GM18870 (cell line): ENCODE measurements around the gene INHBC.
A peak's percentile ranks its signal among the peaks of the same experiment; 100 is the strongest.
"Not testable (repeated sequence)": the region's sequence is repeated elsewhere in the genome, so short reads cannot be mapped to it uniquely, and the experiment has no call there.

Experiments used
- ATAC-seq: cut with Tn5 transposase; IDR thresholded peaks from one replicate; pipeline ENCODE4 v1.9.1; 2021; ENCODE audit warnings: moderate library complexity; ENCODE audit not compliant: unreplicated experiment

Gene INHBC

DNA sequence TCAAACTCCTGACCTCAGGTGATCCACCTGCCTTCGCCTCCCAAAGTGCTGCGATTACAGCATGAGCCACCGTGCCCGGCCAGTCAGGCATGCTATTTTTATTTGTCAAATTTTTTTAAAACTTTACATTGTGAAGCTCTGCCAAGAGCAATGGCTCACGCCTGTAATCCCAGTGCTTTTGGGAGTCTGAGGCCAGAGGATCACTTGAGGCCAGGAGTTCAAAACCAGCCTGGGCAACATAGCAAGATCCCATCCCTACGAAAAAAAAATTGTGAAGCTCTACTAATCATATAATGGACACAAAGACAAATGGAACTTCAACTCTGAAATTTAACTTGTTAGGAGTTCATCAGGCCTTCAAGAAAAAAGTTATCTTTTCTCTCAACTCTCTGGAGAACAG, 5.6 kb upstream of the INHBC start:
- no peak for ATAC-seq

- no peak for ATAC-seq
These were observed 5.0 kb upstream of the INHBC start for GRCh38 chr12:57429473-57430111.

DNA sequence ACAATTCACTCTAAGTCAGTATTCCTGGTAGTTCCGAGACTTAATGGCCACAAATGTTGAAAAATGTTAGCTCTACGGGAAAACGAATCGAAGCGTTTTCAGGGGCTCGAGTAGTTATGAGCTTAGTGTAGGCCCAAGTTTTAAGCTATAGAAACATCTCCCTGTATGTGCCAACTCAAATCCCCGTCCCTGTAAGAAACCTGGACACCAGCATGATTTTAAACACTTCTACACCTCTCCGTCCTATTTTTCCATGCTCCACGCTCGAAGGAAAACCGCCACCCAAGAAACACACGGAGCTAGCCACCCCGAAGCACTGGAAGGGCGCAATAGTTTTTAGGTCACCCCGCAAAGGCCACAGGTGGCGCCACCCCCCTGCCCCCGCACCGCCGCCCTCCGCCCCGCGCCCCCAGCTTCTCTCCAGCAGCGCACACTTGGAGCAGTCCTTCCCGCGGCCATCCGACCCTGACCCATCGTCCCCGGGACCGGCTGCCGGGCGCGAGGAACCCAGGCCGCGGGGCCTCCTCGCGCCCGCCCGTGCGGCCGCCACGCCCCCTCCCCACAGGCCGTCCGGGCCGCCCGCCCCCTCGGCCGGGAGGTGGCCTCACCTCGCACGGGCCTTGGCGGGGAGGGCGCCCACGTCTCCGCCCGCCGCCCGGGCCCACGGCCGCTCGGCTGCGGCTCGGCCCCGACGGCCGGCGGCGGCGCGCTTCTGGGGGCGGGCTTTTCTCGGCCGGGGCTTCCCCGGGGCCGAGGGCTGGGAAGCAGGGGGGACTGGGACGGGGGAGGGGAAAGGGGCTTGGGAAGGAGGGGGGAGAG, 4.3 kb upstream of the INHBC start:
- ATAC-seq = no peak

DNA sequence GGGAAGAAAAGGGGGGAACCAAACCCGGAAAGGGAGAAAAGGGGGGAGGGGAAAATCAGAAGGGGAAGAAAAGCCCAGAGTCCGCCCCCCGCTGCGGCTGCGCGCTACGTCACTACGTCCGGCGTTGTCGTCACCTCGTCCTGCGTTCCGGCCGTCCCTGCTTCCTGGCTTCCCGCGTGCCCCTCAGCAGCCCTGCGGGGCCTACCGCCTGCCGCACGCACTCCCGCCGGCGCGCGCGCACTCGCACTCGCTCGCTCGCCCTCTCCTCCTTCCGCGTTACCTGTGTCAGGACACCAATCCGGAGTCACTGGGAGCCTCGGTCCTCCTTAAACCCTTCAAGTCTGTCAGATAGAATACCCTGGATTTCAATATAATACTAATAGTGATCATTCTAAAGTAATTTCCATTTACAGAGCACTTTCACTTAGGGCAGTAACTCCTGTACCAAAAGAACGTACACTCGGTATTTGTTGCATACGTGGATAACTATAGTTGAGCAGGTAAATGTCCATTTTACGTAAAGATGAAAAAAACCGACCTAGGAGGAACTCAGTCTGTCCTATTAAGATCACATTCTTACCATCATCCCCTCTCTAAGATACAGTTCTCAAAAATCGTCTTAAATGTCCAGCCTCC, 3.5 kb upstream of the INHBC start, which contains the start of gene R3HDM2:
R3HDM2 (minus strand) TSS at position 113 of the 636 bp plus-strand sequence. CDS start 120,615 bp downstream, outside the sequence.
- ATAC-seq = peak; percentile 79

DNA sequence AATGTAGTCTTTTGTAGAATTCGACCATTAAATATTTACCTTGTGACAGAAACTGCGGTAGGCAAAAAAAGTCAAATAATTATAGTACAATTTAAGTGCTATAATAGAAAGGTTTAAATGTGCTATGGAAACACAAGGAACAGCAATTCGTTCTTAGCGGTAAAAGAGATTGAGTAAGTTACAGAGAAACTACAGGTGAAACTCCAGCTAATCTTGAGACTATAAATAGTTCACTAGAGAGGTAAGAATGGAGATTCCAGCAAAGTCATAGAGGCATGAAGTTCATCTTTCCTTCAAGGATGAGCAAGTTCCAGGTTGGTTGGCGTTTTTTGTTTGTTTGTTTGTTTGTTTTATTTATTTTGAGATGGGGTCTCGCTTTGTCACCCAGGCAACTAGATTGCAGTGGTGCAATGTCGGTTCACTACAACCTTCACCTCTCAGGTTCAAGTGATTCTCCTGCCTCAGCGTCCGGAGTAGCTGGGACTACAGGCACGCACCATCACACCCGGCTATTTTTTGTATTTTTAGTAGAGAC, 2.9 kb upstream of the INHBC start:
- no peak for ATAC-seq

DNA sequence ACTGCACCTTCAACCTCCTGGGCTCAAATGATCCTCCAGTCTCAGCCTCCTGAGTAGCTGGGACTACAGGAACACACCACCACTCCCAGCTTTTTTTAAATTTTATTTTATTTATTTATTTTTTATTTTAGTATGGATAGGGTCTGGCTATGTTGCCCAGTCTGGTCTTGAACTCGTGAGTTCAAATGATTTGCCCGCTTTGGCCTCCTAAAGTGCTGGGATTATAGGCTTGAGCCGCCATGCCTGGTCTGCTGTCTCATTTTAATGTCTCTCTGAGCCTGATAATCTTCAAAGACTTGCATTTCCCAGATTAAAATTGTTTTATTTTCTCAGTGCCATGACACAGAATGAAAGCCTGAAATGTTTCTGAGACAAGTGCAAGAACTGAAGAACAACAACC, 1.2 kb upstream of the INHBC start:
- ATAC-seq = no peak

DNA sequence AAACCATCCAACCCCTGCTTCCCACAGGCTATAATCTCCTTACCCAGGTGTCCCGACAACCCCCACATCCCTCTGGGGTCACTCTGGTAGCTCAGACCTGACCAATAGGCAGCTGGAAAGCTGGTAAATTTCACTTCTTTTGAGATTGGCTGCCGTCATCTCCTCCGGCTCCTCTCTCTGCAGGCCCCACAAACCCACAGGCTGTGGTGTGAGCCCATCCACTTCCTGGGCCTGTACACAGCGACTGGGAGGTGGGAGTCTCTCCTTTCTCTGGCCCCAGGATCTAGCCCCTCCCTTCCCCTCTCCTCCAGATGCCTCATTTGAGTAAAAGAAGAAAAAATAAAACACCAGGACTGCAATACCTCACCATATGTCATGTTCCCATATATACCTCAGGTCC, 709 bp downstream of the INHBC start:
- ATAC-seq = no peak

DNA sequence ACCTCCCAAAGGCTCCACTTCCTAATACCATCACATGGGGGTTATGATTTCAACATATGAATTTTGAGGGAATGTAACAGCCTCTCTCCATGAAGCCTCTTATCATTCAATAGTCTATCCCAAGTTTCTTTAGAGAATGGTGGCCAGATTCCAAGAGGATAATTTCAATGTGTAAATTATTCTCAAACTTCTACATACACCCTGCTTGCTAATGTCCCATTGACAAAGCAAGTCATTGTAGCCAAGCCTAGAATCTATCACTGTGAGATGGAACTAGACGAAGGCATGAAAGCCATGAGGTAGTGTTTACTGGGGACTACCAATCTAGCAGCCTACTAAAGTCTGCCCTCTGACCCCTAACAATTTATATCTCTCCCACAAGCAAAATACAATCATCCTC, 3.8 kb downstream of the INHBC start:
- ATAC-seq = no peak

GRCh38 chr12:57439762-57440266, 5.2 kb downstream of the INHBC start:
- no peak for ATAC-seq

- not testable (repeated sequence) for ATAC-seq
These were observed 6.8 kb downstream of the INHBC start for GRCh38 chr12:57441393-57441792.

- ATAC-seq = no peak
These were observed 7.4 kb downstream of the INHBC start for GRCh38 chr12:57441846-57442427.

DNA sequence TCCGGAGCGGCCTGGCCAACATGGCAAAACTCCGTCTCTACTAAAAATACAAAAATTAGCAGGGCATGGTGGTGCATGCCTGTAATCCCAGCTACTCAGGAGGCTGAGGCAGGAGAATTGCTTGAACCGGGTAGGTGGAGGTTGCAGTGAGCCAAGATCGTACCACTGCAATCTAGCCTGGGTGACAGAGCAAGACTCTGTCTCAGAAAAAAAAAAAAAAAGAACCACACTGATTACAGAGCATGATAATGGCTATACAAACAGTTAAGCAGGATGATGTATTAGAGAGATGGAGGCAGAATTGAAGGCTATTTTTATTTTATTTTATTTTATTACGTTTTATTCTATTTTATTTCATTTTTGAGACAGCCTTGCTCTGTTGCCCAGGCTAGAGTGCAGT, 9.8 kb downstream of the INHBC start:
- ATAC-seq = not testable (repeated sequence)

DNA sequence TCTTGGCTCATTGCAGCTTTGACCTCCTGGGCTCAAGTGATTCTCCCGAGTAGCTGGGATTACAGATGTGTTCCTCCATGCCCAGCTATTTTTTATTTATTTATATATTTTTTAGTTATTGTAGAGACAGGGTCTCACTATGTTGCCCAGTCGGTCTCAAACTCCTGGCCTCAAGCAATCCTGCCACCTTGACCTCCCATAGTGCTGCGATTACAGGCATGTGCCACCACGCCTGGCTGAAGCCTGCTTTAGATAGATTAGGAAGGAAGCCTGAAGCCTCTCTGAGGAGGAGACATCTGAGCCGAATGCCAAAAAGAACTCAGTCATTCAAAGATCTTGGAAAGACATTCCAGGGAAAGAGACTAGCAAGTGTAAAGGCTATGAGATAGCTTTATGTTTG, 10.2 kb downstream of the INHBC start:
- ATAC-seq = no peak

- ATAC-seq = no peak
These were observed 11.8 kb downstream of the INHBC start for GRCh38 chr12:57446292-57446960.

DNA sequence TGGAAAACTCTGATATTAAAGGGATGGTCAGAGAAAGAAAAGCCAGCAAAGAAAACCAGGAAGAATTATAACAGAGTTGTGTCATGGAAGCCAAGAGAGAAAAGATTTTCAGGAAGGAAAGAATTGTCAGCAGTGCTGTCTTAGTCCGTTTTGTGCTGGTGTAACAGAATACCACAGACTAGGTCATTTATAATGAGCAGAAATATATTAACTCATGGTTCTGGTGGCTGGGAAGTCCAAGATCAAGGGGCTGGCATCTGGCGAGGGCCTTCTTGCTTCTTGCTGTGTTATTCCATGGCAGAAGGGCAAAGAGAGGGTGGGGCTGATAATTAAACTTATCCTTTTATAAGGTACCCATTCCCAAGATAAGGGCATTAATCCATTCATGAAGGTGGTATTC, 14.1 kb downstream of the INHBC start:
- ATAC-seq = no peak

DNA sequence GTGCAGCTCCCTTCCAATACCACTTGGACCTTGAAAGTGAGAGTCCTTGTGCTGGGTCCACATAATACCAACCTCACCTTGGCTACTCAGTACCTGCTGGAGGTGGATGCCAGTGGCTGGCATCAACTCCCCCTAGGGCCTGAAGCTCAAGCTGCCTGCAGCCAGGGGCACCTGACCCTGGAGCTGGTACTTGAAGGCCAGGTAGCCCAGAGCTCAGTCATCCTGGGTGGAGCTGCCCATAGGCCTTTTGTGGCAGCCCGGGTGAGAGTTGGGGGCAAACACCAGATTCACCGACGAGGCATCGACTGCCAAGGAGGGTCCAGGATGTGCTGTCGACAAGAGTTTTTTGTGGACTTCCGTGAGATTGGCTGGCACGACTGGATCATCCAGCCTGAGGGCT, 14.8 kb downstream of the INHBC start:
- no peak for ATAC-seq

DNA sequence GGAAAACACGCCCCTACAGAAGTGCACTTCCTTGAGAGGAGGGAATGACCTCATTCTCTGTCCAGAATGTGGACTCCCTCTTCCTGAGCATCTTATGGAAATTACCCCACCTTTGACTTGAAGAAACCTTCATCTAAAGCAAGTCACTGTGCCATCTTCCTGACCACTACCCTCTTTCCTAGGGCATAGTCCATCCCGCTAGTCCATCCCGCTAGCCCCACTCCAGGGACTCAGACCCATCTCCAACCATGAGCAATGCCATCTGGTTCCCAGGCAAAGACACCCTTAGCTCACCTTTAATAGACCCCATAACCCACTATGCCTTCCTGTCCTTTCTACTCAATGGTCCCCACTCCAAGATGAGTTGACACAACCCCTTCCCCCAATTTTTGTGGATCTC, 15.5 kb downstream of the INHBC start:
- ATAC-seq = no peak

- ATAC-seq = no peak
These were observed 16.7 kb downstream of the INHBC start for GRCh38 chr12:57451233-57451778.

DNA sequence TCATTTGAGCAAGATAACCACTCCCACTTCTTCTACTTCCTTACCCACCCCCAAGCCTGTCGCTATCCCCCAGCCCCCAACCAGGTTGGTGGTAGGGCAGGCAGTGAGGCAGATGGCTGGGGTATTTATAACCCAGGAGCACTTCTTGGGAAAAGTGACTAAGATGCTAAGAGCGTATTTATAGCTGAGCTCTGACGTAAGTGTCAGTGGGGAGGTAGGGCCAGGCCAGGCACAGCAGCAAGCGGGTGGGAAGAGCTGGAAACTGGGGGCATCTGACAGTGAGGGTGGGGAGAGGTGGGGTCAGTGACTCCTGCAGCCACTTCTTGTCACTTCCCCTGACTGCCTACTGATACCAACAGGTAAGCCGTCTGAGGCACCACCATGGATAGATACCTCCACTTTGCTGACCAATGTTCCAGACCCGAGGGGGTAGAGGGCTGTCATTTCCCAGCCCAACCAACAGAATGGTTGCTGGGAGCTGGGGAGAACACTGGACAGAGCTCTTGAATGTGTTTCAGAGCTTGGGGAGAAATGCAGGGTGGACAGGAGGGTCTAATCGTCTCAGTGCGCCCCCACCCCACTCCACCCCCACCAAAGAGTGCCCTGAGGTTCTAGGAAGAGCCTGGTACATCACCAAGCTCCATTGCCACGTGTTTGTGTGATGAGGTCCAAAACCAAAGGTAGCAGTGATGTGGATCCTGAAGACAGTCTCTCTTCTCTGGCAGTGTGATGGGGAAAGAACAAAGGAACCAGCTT, 17.8 kb downstream of the INHBC start:
- ATAC-seq = no peak
